Skeletal muscle tissue (tissue), 4 donors: ENCODE data around the gene CAVIN2. TPM values are rescaled to one million over a fixed set of nuclear protein-coding genes. Genes with fewer than 3 reads are reported as not detected.
"Not testable (repeated sequence)": the region's sequence is repeated elsewhere in the genome, so short reads cannot be mapped to it uniquely, and the experiment has no call there.

ENCODE experiments used
- H3K27ac ChIP-seq: one replicate; pipeline ENCODE4 v1.7.0; 2013; ENCODE audit warnings: mild to moderate bottlenecking, low read depth, low read length, inconsistent platforms
- H3K27me3 ChIP-seq, 3 donors: one replicate each; pipeline ENCODE4 v1.7.0; 2013; ENCODE audit warnings: low read length in 3 of 3; ENCODE audit not compliant: control insufficient read depth in 3 of 3, insufficient read depth in 3 of 3
- H3K36me3 ChIP-seq, 3 donors: one replicate each; pipeline ENCODE4 v1.7.0; 2013; ENCODE audit warnings: low read length in 3 of 3; ENCODE audit not compliant: control insufficient read depth in 3 of 3, insufficient read depth in 3 of 3
- H3K4me1 ChIP-seq, 3 donors: one replicate each; pipeline ENCODE4 v1.7.0; 2013; ENCODE audit warnings: low read length in 3 of 3, mild to moderate bottlenecking in 3 of 3; ENCODE audit not compliant: control insufficient read depth in 3 of 3, insufficient read depth in 3 of 3
- H3K4me3 ChIP-seq, 3 donors: one replicate each; pipeline ENCODE4 v1.7.0; 2013; ENCODE audit warnings: low read length in 3 of 3
- H3K9ac ChIP-seq, 3 donors: one replicate each; pipeline ENCODE4 v1.7.0; 2013; ENCODE audit warnings: low read length in 3 of 3, mild to moderate bottlenecking in 3 of 3, moderate library complexity in 2 of 3, low read depth in 1 of 3
- H3K9me3 ChIP-seq, 3 donors: one replicate each; pipeline ENCODE4 v1.7.0; 2013; ENCODE audit warnings: low read length in 3 of 3; ENCODE audit not compliant: control insufficient read depth in 3 of 3
- total RNA-seq: library from RNA; depleted of rRNA; stranded (reverse); fragments of >200 nt; gene quantifications from one replicate; pipeline ENCODE4 v1.2.3, GENCODE V29; 2014
- donor health status: Osteomylitis.

Gene CAVIN2
- total RNA-seq, 1 donor from 2014 or later = 19.3 TPM

DNA sequence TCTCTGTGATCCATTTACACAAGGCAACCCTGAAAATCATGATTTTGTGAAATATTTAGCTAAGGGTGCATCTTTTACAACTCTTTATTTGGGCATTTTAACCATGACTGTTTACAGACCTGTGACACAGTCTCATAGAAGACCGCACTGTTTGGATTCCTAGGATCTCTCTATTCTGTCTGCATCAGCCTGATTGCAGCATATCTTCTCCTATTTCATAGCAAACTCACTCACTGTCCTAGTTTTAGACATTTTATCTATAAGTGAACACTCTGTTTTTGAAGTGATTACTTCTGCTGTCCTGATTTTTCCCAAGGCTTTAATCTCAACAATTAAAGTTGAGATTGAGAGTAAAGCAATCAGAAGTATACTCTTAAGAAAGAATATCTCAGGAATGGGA, 56.2 kb downstream of the CAVIN2 start:
- H3K9ac ChIP-seq = no peak overlapping the region
- no peak overlapping the region for H3K4me3 ChIP-seq
- no peaks in the 10 kb centered on the region for H3K4me1 ChIP-seq
- no peaks in the 10 kb centered on the region for H3K9me3 ChIP-seq
- no peak overlapping the region for H3K27ac ChIP-seq
- H3K27me3 ChIP-seq = no peaks in the 10 kb centered on the region
- no peaks in the 10 kb centered on the region for H3K36me3 ChIP-seq

DNA sequence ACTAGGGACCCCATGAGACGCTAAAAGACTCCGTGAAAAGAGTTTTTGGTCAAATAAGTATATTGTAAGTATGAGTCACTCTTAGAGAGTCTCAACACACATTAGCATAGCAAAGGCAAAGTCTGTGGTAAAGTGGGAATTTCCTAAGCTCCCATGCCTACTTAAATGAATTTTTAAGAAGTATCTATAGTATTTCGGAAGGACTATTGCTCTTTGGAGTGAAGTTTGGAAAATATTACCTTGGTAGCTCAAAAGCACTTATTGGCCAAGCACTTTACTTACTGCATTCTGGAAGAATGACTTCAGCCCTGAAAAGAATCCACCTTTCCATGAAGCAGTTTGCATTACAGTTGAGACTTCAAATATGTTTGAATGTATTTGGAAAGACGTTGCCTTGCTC, 57.1 kb downstream of the CAVIN2 start:
- Histone ChIP-seq H3K4me1 (no peaks in the 10 kb centered on the region), H3K9me3 (no peaks in the 10 kb centered on the region), H3K27ac (no peak overlapping the region), H3K36me3 (no peaks in the 10 kb centered on the region), H3K27me3 (no peaks in the 10 kb centered on the region), H3K9ac (no peak overlapping the region), H3K4me3 (no peak overlapping the region)

DNA sequence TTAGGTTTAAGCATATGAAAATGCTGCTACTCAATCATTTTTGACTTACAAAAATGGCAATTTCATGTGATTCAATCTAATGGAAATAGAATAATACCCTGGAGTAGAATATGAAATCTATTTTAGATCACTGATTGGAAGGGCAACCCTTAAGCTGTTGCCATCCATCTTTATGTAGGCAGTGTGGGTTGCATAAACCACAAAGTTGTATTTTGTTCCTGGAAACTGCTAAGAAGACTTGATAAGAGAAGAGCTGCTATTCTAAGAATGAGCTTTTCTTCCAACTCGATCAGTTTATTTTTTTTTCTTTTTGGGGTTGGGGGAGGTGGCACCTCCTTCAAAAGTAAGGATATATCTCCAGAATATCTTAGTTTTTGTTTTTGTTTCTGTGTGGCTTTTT, 60.2 kb downstream of the CAVIN2 start:
- H3K4me3 ChIP-seq = no peak overlapping the region
- no peaks in the 10 kb centered on the region for H3K4me1 ChIP-seq
- no peaks in the 10 kb centered on the region for H3K9me3 ChIP-seq
- H3K36me3 ChIP-seq = no peaks in the 10 kb centered on the region
- H3K9ac ChIP-seq = no peak overlapping the region
- no peak overlapping the region for H3K27ac ChIP-seq
- no peaks in the 10 kb centered on the region for H3K27me3 ChIP-seq

- H3K36me3 ChIP-seq, H3K9me3 ChIP-seq, H3K27me3 ChIP-seq, H3K4me1 ChIP-seq, H3K4me3 ChIP-seq, H3K27ac ChIP-seq, H3K9ac ChIP-seq: not testable (repeated sequence)
These were observed 61.2 kb downstream of the CAVIN2 start for GRCh38 chr2:191785651-191786050.

Other genes starting within 250 kb of the CAVIN2 start
- gene NABP1, start 169.0 kb downstream of the CAVIN2 start, total RNA-seq = 14.6 TPM